BE2C (cell line): ENCODE results near the gene GALR3.

Experiments used
- DNase-seq: peaks from one replicate; pipeline ENCODE4 v3.0.0-alpha.2; 2020
- H3K27me3 ChIP-seq: fragments of 250-450 bp; sonication (Bioruptor Pico); 2 replicates; pipeline ENCODE4 v1.5.1; 2020; ENCODE audit warnings: mild to moderate bottlenecking
- H3K36me3 ChIP-seq: fragments of 250-450 bp; sonication (Bioruptor Pico); 2 replicates; pipeline ENCODE4 v1.5.1; 2020; ENCODE audit warnings: mild to moderate bottlenecking
- H3K4me1 ChIP-seq: fragments of 250-450 bp; sonication (Bioruptor Pico); 2 replicates; pipeline ENCODE4 v1.5.1; 2020
- H3K4me3 ChIP-seq: 2 replicates; pipeline ENCODE4 v1.5.1; 2011; ENCODE audit warnings: low read depth, low read length
- H3K9me3 ChIP-seq: fragments of 250-450 bp; sonication (Bioruptor Pico); 2 replicates; pipeline ENCODE4 v1.5.1; 2020
- CTCF ChIP-seq: IDR thresholded peaks from 2 replicates; pipeline ENCODE4 v1.5.1; 2012; ENCODE audit warnings: mild to moderate bottlenecking, low read depth, low read length

Gene GALR3

DNA sequence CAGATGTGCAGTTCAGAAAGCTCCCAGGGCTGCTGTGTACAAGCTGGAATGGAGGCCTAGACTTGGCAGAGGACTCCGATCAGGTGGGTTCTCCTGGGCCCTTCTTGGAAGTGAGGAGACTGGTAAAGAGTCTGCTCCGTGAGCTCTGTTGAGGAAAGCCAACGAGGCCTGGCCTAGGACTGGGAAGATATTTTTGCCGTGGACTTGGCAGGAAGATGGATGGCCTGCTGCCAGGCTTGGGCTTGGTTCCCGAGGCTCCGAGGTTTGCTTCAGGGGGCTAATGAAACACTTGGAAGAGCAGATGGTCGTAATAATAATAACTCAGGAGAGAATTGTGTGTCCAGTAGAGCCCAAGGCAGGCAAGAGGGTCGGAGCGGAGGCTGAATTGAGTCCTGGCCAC lies 3.9 kb downstream of the GALR3 start:
- Histone ChIP-seq H3K9me3 (no peaks in the 10 kb centered on the region), H3K4me3 (no peak overlapping the region), H3K27me3 (no peaks in the 10 kb centered on the region), H3K4me1 (no peaks in the 10 kb centered on the region), H3K36me3 (peaks cover 16% of the 10 kb centered on the region)
- DNase-seq: no peak
- no peak for TF ChIP-seq CTCF

GRCh38 chr22:37830093-37830842 lies 7.1 kb downstream of the GALR3 start:
- H3K9me3 ChIP-seq: no peaks in the 10 kb centered on the region
- H3K4me1 ChIP-seq: no peaks in the 10 kb centered on the region
- no peaks in the 10 kb centered on the region for H3K27me3 ChIP-seq
- no peak for DNase-seq
- TF ChIP-seq CTCF: no peak
- peaks cover 44% of the 10 kb centered on the region for H3K36me3 ChIP-seq
- no peak overlapping the region for H3K4me3 ChIP-seq

- Histone ChIP-seq H3K9me3 (no peaks in the 10 kb centered on the region), H3K27me3 (no peaks in the 10 kb centered on the region), H3K4me1 (no peaks in the 10 kb centered on the region), H3K4me3 (no peak overlapping the region), H3K36me3 (peaks cover 48% of the 10 kb centered on the region)
- no peak for TF ChIP-seq CTCF
- no peak for DNase-seq
Observed at GRCh38 chr22:37831472-37831871, 8.3 kb downstream of the GALR3 start.

- no peaks in the 10 kb centered on the region for H3K9me3 ChIP-seq
- no peak for DNase-seq
- H3K27me3 ChIP-seq: no peaks in the 10 kb centered on the region
- TF ChIP-seq CTCF: no peak
- H3K4me1 ChIP-seq: no peaks in the 10 kb centered on the region
- peaks cover 52% of the 10 kb centered on the region for H3K36me3 ChIP-seq
- H3K4me3 ChIP-seq: no peak overlapping the region
Observed at GRCh38 chr22:37832022-37832857, 9.1 kb downstream of the GALR3 start.

- no peak overlapping the region; the same call in 1 of the 2 replicates for H3K4me3 ChIP-seq
- 0 out of 2 replicates have a peak, but pooled peaks cover 2% of the 10 kb centered on the region for H3K4me1 ChIP-seq
- no peak for TF ChIP-seq CTCF
- H3K9me3 ChIP-seq: no peaks in the 10 kb centered on the region
- DNase-seq: no peak
- no peaks in the 10 kb centered on the region for H3K27me3 ChIP-seq
- peaks cover 29% of the 10 kb centered on the region for H3K36me3 ChIP-seq
Observed at GRCh38 chr22:37842015-37842793, 19.0 kb downstream of the GALR3 start.
